Measurements from ENCODE around the gene RNF182.
"Not testable (repeated sequence)": the region's sequence is repeated elsewhere in the genome, so short reads cannot be mapped to it uniquely, and the experiment has no call there.

Gene RNF182

GRCh38 chr6:14004258-14004657 lies 79.5 kb downstream of the RNF182 start:
- no peak for DNase-seq

GRCh38 chr6:14008809-14009208 lies 84.1 kb downstream of the RNF182 start:
- DNase-seq: no peak

GRCh38 chr6:14009431-14009830 lies 84.7 kb downstream of the RNF182 start:
- no peak for DNase-seq

GRCh38 chr6:14010275-14010674 lies 85.5 kb downstream of the RNF182 start:
- no peak for DNase-seq

- DNase-seq: no peak
Measured at GRCh38 chr6:14012313-14013030, 87.7 kb downstream of the RNF182 start.

- DNase-seq: no peak
Measured at GRCh38 chr6:14015964-14016363, 91.2 kb downstream of the RNF182 start.

GRCh38 chr6:14016432-14016831 lies 91.7 kb downstream of the RNF182 start:
- no peak for DNase-seq

GRCh38 chr6:14016935-14017625 lies 92.3 kb downstream of the RNF182 start:
- DNase-seq: no peak

GRCh38 chr6:14017626-14018475 lies 93.1 kb downstream of the RNF182 start:
- no peak for DNase-seq

GRCh38 chr6:14018559-14018958 lies 93.8 kb downstream of the RNF182 start:
- DNase-seq: not testable (repeated sequence)

GRCh38 chr6:14020551-14020950 lies 95.8 kb downstream of the RNF182 start:
- DNase-seq: no peak

- DNase-seq: no peak
Measured at GRCh38 chr6:14021449-14021848, 96.7 kb downstream of the RNF182 start.

GRCh38 chr6:14022673-14023072 lies 97.9 kb downstream of the RNF182 start:
- DNase-seq: no peak

GRCh38 chr6:14023855-14024254 lies 99.1 kb downstream of the RNF182 start:
- DNase-seq: no peak

- DNase-seq: no peak
Measured at GRCh38 chr6:14025160-14025559, 100.4 kb downstream of the RNF182 start.

- no peak for DNase-seq
Measured at GRCh38 chr6:14026831-14027539, 102.2 kb downstream of the RNF182 start.

GRCh38 chr6:14028631-14029030 lies 103.9 kb downstream of the RNF182 start:
- no peak for DNase-seq

- DNase-seq: no peak
Measured at GRCh38 chr6:14029605-14030004, 104.9 kb downstream of the RNF182 start.

Data from stimulated activated naive CD4-positive, alpha-beta T cell treated with Interleukin-2 at 50 U/mL for 16 hours (primary cell).